ENCODE data around the gene VAV2.

VAV2 gene

GRCh38 chr9:133785753-133786370 is 206.3 kb downstream of the VAV2 start:
- TF ChIP-seq YY1 (IDR thresholded peaks at IDR 0.05; ENCODE audit: low read depth) (no peak), FOXM1 (IDR thresholded peaks at IDR 0.05; ENCODE audit: borderline replicate concordance, low read depth) (no peak), USF1 (IDR thresholded peaks at IDR 0.05) (no peak), EP300 (IDR thresholded peaks at IDR 0.05; ENCODE audit: borderline replicate concordance) (no peak), ZBTB7A (IDR thresholded peaks at IDR 0.05; ENCODE audit: low read depth) (no peak), CEBPB (IDR thresholded peaks at IDR 0.05) (no peak), CREB1 (IDR thresholded peaks at IDR 0.05; ENCODE audit: low read depth) (no peak), NFIC (IDR thresholded peaks at IDR 0.05) (no peak), EGR1 (IDR thresholded peaks at IDR 0.05) (no peak), TEAD4 (IDR thresholded peaks at IDR 0.05) (no peak)
- TF ChIP-seq, protein P1, sequence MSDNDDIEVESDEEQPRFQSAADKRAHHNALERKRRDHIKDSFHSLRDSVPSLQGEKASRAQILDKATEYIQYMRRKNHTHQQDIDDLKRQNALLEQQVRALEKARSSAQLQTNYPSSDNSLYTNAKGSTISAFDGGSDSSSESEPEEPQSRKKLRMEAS (IDR thresholded peaks at IDR 0.05), result no peak
- TF ChIP-seq, protein P2, sequence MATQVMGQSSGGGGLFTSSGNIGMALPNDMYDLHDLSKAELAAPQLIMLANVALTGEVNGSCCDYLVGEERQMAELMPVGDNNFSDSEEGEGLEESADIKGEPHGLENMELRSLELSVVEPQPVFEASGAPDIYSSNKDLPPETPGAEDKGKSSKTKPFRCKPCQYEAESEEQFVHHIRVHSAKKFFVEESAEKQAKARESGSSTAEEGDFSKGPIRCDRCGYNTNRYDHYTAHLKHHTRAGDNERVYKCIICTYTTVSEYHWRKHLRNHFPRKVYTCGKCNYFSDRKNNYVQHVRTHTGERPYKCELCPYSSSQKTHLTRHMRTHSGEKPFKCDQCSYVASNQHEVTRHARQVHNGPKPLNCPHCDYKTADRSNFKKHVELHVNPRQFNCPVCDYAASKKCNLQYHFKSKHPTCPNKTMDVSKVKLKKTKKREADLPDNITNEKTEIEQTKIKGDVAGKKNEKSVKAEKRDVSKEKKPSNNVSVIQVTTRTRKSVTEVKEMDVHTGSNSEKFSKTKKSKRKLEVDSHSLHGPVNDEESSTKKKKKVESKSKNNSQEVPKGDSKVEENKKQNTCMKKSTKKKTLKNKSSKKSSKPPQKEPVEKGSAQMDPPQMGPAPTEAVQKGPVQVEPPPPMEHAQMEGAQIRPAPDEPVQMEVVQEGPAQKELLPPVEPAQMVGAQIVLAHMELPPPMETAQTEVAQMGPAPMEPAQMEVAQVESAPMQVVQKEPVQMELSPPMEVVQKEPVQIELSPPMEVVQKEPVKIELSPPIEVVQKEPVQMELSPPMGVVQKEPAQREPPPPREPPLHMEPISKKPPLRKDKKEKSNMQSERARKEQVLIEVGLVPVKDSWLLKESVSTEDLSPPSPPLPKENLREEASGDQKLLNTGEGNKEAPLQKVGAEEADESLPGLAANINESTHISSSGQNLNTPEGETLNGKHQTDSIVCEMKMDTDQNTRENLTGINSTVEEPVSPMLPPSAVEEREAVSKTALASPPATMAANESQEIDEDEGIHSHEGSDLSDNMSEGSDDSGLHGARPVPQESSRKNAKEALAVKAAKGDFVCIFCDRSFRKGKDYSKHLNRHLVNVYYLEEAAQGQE (IDR thresholded peaks at IDR 0.05; ENCODE audit: low read depth), result no peak

DNA sequence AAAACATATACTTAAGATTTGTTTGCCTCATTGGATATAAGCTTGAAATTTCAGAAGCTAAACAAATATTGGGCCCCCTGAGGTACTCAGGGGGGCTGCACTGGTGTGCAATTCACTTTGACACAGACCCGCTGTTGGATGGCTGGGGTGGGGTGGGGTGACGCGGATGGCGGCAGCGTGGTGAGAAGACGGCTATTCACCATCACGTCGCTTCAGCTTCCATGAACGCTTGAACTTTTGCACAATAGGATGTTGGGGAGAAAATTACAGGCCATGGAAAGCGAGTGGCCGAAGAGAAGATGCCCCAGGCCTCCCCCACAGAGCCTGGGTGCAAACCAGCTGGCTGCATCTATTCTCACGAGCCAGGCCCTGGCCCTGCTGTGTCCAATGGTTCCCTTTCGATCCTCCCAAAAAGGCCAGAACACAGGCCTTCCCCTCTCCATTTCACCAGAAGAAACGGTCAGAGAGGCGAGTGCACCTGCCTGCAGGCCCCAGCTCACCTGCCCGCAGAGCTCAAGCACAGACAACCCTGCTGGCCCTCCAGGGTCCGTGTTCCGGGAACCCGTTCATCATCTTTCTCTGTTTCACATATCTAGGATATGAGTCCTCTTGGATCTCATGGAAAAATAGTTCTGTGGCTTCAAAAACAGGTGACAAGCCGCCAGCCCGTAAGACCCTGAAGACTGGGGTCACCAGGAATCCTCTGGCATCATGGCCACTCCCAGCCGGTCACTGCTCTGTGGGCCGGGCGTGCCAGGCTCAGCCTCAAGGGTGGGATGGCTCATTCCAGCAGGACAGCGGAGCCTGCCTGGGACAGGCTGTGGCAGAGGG is 207.2 kb downstream of the VAV2 start:
- no peak for TF ChIP-seq NFIC (IDR thresholded peaks at IDR 0.05)
- TF ChIP-seq FOXM1 (IDR thresholded peaks at IDR 0.05; ENCODE audit: borderline replicate concordance, low read depth), result no peak
- TF ChIP-seq ZBTB7A (IDR thresholded peaks at IDR 0.05; ENCODE audit: low read depth), result no peak
- no peak for TF ChIP-seq RAD21 (IDR thresholded peaks at IDR 0.05; ENCODE audit: low read depth)
- no peak for TF ChIP-seq CREB1 (IDR thresholded peaks at IDR 0.05; ENCODE audit: low read depth)
- no peak for TF ChIP-seq EP300 (IDR thresholded peaks at IDR 0.05; ENCODE audit: borderline replicate concordance)
- no peak for TF ChIP-seq YY1 (IDR thresholded peaks at IDR 0.05; ENCODE audit: low read depth)
- TF ChIP-seq, protein P1 (IDR thresholded peaks at IDR 0.05), result no peak
- no peak for TF ChIP-seq TEAD4 (IDR thresholded peaks at IDR 0.05)
- TF ChIP-seq, protein P2 (IDR thresholded peaks at IDR 0.05; ENCODE audit: low read depth), result no peak
- no peak for TF ChIP-seq EGR1 (IDR thresholded peaks at IDR 0.05)
- no peak for TF ChIP-seq TCF12 (IDR thresholded peaks at IDR 0.05; ENCODE audit: low read depth)

- no peak for TF ChIP-seq TAF1 (IDR thresholded peaks at IDR 0.05; ENCODE audit: low read depth)
- no peak for TF ChIP-seq TEAD4 (IDR thresholded peaks at IDR 0.05)
- TF ChIP-seq CREB1 (IDR thresholded peaks at IDR 0.05; ENCODE audit: low read depth), result no peak
- TF ChIP-seq, protein P2 (IDR thresholded peaks at IDR 0.05; ENCODE audit: low read depth), result no peak
- TF ChIP-seq CEBPB (IDR thresholded peaks at IDR 0.05), result no peak
- no peak for TF ChIP-seq EGR1 (IDR thresholded peaks at IDR 0.05)
- TF ChIP-seq, protein P1 (IDR thresholded peaks at IDR 0.05), result no peak
- no peak for TF ChIP-seq TCF12 (IDR thresholded peaks at IDR 0.05; ENCODE audit: low read depth)
- TF ChIP-seq FOXM1 (IDR thresholded peaks at IDR 0.05; ENCODE audit: borderline replicate concordance, low read depth), result no peak
- no peak for TF ChIP-seq YY1 (IDR thresholded peaks at IDR 0.05; ENCODE audit: low read depth)
- no peak for TF ChIP-seq RAD21 (IDR thresholded peaks at IDR 0.05; ENCODE audit: low read depth)
- TF ChIP-seq NFIC (IDR thresholded peaks at IDR 0.05), result no peak
- no peak for TF ChIP-seq ZBTB7A (IDR thresholded peaks at IDR 0.05; ENCODE audit: low read depth)
- TF ChIP-seq EP300 (IDR thresholded peaks at IDR 0.05; ENCODE audit: borderline replicate concordance), result no peak
These were observed 208.8 kb downstream of the VAV2 start for GRCh38 chr9:133783331-133783731.
